PFSK-1 (cell line): ENCODE data around the gene OR7G3.

Experiments
- POLR2AphosphoS5 ChIP-seq: IDR thresholded peaks from 2 replicates; pipeline ENCODE4 v1.6.1; 2012; ENCODE audit warnings: low read depth, mild to moderate bottlenecking, control low read depth, low read length, moderate library complexity
- SIN3A ChIP-seq: IDR thresholded peaks from 2 replicates; pipeline ENCODE4 v1.6.1; 2012; ENCODE audit warnings: mild to moderate bottlenecking, low read length, moderate library complexity, borderline replicate concordance; ENCODE audit not compliant: insufficient read depth
- TAF1 ChIP-seq: IDR thresholded peaks from 2 replicates; pipeline ENCODE4 v1.6.1; 2012; ENCODE audit warnings: low read length, control low read depth, borderline replicate concordance; ENCODE audit not compliant: insufficient read depth
- TF ChIP-seq, protein P1 (sequence below), 2 experiments: IDR thresholded peaks; 2 replicates each; pipeline versions ENCODE4 v1.6.1 to v1.8.0; 2011 to 2012; ENCODE audit warnings: low read depth in 2 of 2, low read length in 2 of 2, control low read depth in 1 of 2, inconsistent platforms in 1 of 2, mild to moderate bottlenecking in 1 of 2, moderate library complexity in 1 of 2; ENCODE audit not compliant: insufficient read depth in 1 of 2

GRCh38 chr19:9126900-9127405 lies at the start of gene OR7G3:
- TF ChIP-seq SIN3A (no peak), POLR2AphosphoS5 (no peak), TAF1 (no peak)
- TF ChIP-seq, protein P1, sequence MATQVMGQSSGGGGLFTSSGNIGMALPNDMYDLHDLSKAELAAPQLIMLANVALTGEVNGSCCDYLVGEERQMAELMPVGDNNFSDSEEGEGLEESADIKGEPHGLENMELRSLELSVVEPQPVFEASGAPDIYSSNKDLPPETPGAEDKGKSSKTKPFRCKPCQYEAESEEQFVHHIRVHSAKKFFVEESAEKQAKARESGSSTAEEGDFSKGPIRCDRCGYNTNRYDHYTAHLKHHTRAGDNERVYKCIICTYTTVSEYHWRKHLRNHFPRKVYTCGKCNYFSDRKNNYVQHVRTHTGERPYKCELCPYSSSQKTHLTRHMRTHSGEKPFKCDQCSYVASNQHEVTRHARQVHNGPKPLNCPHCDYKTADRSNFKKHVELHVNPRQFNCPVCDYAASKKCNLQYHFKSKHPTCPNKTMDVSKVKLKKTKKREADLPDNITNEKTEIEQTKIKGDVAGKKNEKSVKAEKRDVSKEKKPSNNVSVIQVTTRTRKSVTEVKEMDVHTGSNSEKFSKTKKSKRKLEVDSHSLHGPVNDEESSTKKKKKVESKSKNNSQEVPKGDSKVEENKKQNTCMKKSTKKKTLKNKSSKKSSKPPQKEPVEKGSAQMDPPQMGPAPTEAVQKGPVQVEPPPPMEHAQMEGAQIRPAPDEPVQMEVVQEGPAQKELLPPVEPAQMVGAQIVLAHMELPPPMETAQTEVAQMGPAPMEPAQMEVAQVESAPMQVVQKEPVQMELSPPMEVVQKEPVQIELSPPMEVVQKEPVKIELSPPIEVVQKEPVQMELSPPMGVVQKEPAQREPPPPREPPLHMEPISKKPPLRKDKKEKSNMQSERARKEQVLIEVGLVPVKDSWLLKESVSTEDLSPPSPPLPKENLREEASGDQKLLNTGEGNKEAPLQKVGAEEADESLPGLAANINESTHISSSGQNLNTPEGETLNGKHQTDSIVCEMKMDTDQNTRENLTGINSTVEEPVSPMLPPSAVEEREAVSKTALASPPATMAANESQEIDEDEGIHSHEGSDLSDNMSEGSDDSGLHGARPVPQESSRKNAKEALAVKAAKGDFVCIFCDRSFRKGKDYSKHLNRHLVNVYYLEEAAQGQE (IDR thresholded peaks at IDR 0.05; ENCODE audit: insufficient read depth in 1 of 2, low read depth in 2 of 2, low read length in 2 of 2), result no peak
